ENCODE measurements around the gene CAV1.

The CAV1 gene

GRCh38 chr7:116532102-116532688, 7.4 kb downstream of the CAV1 start:
- DNase-seq: no peak

- no peak for DNase-seq
Observed at GRCh38 chr7:116534790-116535189, 10.0 kb downstream of the CAV1 start.

DNA sequence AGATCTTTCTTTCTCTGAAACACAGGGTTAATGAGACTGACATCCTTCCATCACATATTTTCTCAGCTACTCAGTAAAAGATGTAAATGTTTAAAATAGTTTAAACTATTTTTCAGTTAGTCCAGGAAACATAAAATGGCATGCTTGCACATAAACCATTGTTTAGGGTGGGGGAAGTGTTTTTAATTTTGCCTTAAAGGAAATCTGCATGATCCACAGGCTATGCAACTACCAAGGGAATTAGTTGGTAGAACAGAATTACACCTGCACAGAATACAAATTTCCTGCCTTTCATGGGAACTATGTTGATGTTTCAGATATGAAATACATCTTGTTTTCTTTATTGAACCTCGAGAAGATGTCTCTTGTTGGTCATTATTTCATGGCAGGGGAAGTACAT, 10.6 kb downstream of the CAV1 start:
- DNase-seq: no peak

DNA sequence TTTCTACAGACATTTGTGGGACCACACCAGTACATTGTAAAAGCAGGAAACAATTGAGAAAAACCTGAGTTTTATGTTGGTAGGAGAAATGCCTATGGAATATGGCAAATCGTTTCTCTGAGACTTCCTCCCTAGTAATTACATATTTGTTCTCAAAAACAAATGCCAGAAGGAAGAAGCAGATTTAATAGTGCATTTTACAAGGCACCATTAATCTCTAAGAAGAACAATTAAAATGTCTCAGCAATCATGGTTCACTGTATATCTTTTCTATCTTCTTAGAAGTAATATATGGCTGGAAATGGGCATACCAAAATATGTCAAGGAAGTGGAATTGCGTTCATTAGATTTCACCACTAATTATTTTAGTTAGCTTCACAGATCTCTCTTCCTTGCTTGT, 13.3 kb downstream of the CAV1 start:
- no peak for DNase-seq

DNA sequence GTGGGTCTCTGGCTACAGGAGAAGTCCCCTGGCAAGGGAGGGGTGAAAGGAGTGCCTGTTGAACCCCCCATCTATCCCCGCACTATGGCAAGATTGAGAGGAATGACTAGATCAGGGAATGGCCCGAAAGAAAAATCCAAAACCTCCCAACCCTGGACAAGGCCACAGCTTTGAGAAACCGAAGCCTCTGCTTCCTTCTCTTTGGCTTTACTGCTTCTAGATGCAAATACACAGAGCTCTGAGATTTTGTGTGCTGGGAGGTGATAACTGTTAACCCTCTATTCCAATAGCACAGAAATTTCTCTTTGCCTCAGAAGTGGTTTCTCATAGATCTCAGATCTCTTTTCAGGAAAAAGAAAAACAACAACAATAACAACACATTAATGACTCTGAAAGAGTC, 15.0 kb downstream of the CAV1 start:
- no peak for DNase-seq

- DNase-seq: no peak
Observed at GRCh38 chr7:116540743-116541142, 15.9 kb downstream of the CAV1 start.

DNA sequence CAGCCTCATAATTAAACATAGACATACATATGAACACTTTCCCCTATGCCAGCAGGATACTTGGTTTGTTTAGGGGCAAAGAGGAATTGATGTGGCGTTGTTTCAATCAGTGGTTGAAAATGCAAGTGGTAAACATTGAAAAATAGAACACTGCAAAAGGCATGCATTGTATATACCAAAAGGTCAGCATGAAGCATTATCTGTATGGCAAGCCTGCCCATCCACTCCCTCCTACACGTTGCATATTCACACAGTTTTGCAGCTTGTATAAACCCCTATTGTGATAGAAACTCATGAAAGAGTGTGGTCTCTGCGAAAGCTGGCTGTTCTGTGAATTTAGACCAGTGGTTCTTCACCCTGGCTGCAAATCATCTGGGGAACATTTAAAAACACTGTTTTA, 17.1 kb downstream of the CAV1 start:
- no peak for DNase-seq

GRCh38 chr7:116542618-116543017, 17.8 kb downstream of the CAV1 start:
- DNase-seq: peak; percentile 77

DNA sequence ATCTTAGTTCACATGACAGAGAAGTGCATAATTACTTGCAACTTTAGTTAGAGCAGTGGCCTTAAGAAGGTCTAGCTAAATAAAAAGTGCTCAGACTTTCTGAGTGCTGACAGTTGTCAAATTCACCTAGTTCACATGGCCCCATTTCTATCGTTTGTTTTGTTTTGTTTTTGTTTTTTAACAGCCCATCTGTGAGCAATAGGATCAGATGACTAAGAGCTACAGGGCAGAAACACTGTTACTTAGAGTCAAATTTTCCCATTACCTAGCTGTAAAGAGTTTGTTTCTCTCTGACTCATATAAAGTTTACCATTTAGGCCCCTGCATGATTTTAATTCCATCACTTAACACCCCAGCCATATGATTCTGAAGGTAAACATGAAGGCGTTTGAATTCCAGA, 18.8 kb downstream of the CAV1 start:
- no peak for DNase-seq

DNA sequence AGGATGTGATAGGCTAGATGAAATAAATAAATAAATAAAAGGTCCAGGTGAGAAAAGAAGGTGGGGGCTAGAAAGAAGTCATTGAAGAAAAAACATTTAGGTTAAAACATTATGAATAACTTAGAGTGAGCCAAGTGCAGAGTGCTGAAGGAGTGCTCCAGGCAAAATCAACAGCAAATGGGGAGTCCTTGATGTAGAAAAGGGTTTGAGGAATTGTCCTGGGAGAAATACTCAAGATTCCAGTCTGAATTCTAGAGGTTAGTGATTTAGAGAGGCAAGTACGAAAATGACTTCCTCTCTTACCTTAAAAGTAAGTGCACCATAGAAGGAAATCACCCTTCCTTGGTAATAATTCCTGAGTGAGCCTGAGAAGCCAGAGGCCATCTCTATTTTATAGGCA, 19.7 kb downstream of the CAV1 start:
- no peak for DNase-seq

- DNase-seq: no peak
Observed at GRCh38 chr7:116545411-116545993, 20.7 kb downstream of the CAV1 start.

DNA sequence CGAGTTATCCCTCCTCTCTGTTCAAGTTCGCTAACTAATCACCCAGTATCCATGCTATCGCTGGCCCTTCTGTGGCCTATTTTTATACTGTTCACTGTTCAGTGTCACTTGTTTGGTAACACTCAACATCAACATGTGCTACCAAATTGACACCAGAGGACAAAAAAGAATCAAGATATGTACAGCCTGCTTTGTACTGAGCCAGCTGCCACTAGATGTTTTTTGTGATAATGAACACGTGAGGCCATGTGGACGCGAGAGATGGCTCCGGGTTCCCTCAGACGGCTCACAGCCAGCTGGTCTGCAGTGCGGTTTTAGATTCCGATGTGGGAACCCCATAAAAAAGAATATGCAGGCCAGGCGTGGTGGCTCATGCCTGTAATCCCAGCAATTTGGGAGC, 21.2 kb downstream of the CAV1 start:
- no peak for DNase-seq

- DNase-seq: no peak
Observed at GRCh38 chr7:116546916-116547315, 22.1 kb downstream of the CAV1 start.

- peak; percentile 80 for DNase-seq
Observed at GRCh38 chr7:116547347-116547746, 22.5 kb downstream of the CAV1 start.

DNA sequence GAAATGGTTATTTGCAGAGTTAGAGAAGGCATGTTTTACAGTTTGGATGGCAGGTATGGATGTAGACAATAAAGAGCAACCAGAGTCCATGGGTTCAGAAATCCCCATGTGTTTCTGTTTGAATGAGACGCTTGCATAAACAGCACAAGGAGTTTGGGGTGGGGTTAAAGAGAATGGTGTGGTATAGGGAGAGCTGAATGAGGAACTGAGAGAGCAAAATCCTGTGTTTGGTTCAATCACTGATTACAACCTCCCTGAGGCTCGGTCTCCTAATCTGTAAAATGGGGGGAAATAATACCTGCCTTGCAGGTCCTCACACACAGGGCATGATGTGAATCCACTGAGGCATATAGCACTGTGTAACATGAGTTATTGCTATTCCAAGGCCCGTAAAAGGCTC, 23.7 kb downstream of the CAV1 start:
- DNase-seq: no peak

GRCh38 chr7:116549370-116549769, 24.5 kb downstream of the CAV1 start:
- DNase-seq: no peak

- DNase-seq: no peak
Observed at GRCh38 chr7:116551692-116552091, 26.9 kb downstream of the CAV1 start.

DNA sequence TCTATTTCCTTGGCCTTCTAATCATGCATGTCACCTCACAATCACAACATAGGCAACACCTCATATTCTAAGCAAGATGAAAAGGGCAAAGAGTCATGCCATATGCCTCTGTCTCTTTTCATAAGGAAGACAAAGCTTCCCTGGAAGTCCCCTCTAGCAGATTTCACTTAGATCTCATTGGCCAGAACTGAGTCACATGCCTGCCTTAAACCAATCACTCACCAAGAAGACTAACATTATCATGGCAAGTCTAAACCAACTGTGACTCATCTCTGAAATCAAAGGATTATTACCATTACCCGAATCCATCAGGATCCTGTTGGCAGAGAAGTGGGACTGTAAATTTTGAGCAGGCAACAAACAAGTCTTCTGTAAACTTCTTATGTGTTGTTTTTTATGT, 27.8 kb downstream of the CAV1 start:
- DNase-seq: no peak

GRCh38 chr7:116553168-116553964, 28.5 kb downstream of the CAV1 start:
- DNase-seq: no peak

- DNase-seq: peak; percentile 55
Observed at GRCh38 chr7:116554436-116554835, 29.6 kb downstream of the CAV1 start.

GRCh38 chr7:116554911-116555310, 30.1 kb downstream of the CAV1 start:
- DNase-seq: no peak

- DNase-seq: no peak
Observed at GRCh38 chr7:116557066-116557585, 32.3 kb downstream of the CAV1 start.

DNA sequence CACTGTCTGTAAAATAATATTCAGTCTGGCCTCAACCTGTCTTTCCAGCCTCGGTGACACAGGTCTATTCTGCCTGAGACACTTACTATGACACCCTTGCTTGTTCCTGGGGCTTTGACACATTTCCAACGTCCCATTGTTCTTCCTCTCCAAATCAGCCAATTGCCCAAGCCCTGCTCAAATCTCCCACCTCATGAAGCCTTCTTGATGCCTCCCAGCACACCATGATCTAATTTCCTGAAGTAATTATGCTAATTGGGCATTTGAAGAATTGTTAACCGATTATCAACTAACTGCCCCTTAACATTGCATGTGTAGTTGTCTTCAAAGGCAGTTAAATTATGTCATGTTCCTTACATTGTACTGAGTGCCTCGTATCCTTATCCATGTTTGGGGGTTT, 33.1 kb downstream of the CAV1 start:
- DNase-seq: no peak

All from fibroblast of skin of abdomen (primary cell).